SHP77 treated with DMSO at 0.1 percent for 48 hours (cell line): ENCODE measurements around the gene PDZD7.
A peak's percentile ranks its signal among the peaks of the same experiment; 100 is the strongest.

Experiments used
- DNase-seq: peaks from one replicate; lab custom pipeline; 2025; lab: John Stamatoyannopoulos, UW

PDZD7 gene

GRCh38 chr10:101000915-101001658 is 29.8 kb downstream of the PDZD7 start:
- DNase-seq = no peak

- no peak for DNase-seq
Measured at GRCh38 chr10:101000127-101000914, 30.6 kb downstream of the PDZD7 start.

GRCh38 chr10:100999742-101000126 is 31.2 kb downstream of the PDZD7 start, which contains the start of gene LZTS2:
LZTS2 (plus strand) TSS chr10:100999808; CDS start chr10:101002539, 2,731 bp downstream.
- DNase-seq = no peak

GRCh38 chr10:100998991-100999741 is 31.8 kb downstream of the PDZD7 start:
- no peak for DNase-seq

DNA sequence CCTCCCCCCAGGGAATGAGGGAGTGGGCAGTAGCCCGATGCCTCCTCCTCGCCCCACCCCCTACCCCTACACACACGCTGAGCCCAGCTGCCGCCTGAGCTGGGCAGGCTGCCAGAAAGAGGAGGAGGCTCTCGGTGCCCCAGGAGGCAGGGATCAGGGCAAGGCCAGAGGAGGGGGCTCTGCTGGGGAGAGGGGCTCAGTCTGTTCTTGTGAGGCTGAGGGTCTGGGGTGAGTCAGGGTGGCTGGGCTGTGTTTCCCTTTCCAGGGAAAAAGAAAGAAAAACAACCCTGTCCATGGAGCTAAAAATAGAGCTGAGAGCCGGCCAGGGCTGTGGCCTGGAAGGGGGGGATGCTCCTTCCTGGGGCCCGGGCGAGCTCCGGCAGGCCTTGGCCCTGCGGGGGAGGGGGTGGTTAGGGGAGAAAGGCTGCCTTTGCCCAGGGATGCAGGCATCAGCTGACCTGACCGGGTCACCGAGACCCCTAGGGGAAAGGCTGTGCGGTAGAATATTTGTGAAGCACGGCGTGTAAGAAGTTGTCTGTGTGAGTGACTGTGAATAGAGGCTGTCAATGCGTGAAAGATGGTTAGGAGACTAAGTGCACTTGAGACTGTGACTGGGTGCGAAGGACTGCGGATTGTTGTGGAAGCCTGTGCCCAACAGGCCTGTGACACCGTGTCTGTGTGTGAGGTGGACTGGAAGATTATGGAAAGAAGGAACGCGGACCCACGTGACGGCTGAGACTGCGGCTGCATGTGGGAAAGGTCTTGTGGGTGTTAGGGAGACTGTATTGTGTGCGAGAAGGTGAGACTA is 32.5 kb downstream of the PDZD7 start:
- DNase-seq = peak; percentile 77

- DNase-seq = no peak
Measured at GRCh38 chr10:100997360-100998182, 33.4 kb downstream of the PDZD7 start.

DNA sequence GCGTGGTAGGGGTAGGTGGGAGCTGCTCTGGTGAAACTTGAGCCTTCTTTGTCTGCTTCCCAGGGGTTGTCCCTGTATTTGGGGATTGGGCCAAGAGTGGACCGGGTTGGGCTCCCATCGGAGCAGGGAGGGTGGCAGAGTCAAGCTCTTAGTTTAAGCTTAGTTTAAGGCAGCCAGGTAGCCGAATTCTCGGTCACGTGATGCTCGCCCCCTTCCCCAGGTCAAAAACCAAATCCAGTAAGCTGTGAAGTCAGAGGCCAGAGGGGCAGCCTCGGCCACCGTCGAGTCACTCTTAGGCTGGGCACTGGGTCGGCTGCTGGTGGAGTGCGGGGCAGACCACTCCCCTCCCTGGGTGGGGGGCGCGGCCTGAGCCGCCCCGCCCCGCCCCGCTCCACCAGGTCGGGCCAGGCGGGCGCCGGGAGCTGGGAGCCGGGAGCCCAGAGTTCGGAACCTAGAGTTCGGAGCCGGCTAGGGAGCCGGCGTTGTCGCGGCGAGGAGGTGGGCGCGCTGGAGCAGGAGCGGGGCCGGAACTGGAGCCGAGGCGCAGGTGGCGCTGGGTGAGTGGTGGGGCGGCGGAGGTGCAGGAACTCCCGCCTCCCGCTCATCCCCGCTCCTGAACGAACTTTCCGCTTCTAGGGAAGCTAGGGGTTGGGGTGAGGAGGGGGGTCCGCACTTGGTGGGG is 34.1 kb downstream of the PDZD7 start:
- DNase-seq = no peak

DNA sequence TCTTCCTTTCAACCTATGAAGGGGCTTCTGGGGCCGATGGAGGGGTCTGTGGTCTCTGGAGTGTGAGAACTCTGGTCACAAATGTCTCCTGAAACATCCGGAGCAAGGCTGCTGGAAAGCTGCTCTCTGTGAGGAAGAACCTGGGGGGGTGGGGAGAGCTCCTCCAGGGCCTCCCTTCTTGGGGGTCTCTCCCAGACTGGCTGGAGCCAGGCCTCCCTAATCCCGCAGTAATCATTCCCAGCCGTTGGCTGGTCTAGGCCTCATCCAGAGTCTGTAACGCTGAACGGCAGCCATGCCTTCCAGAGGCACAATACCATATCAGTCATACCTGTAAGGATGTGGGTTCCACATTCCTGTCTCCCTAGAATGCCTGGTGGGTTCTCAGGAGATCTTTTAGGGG is 35.7 kb downstream of the PDZD7 start:
- DNase-seq = no peak

DNA sequence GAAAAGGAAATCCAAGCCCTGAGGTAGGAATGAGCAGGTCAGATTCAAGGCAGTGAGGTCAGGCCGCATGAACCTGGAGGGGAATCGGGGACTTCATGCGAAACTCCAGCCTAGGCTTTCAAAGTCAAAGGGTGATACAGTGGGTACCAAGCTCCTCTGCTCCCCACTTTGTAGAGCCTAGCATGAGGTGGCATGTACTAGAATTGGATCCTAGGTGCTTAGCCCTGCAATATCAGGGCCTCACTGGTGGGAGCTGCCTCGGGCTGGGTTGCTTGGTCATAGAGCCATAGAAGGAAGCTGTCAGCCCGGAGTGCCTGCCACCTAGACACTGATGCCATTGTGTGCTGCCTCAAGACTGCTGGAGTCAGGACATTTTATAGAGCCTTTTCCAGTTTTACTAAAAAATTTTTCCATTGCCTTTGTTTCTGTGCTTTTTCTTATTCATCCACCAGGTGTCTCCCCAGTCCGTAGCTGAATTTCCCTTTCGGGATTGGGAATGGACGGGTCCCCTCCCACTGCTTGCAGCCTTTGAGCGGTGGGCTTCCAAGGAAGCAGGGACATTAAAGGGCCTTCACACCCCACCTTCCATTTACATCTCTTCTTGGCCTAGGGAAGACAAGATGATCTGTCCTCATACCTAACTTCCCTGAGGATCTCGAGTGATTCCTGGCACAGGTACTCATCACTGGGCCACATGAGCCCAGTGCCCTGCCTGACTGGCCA is 36.8 kb downstream of the PDZD7 start:
- no peak for DNase-seq

- no peak for DNase-seq
Measured at GRCh38 chr10:100989088-100989487, 41.8 kb downstream of the PDZD7 start.

DNA sequence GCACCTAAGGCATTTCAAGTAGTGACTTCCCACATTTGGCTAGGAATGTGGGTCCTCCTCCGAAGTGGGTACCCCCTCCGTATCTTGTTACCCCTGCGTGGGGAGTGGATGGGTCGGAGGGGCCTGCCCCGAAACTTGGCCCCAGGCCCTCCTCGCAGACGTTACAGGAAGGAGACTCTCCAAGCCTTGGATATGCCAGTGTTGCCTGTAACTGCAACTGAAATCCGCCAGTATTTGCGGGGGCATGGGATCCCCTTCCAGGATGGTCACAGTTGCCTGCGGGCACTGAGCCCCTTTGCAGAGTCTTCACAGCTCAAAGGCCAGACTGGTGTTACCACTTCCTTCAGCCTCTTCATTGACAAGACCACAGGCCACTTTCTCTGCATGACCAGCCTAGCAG is 42.8 kb downstream of the PDZD7 start:
- DNase-seq = no peak

DNA sequence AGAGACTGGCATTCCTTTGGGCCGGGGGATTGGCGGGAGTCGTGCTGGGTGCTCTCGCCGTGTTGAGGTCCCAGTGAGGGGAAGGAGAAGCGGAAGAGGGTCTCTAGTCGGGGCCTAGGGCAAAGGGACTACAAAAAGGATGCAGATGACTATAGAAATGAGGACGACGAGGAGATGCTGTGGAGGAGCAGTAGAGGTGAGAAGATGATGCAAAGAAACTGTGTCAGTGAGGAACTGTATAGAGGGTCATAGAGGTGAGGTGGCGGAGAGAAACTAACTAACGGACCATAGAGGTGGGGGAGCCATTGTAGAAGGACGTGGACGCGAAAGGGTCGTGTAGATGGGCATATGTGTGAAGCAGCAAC is 43.3 kb downstream of the PDZD7 start:
- no peak for DNase-seq

- peak; percentile 48 for DNase-seq
Measured at GRCh38 chr10:100986952-100987684, 43.8 kb downstream of the PDZD7 start, which contains the start of the genes MRPL43 and TWNK. MRPL43 (minus strand) TSS chr10:100987497; CDS start chr10:100987443, 54 bp downstream. TWNK (plus strand) TSS chr10:100987543; CDS start chr10:100988211, 668 bp downstream.

DNA sequence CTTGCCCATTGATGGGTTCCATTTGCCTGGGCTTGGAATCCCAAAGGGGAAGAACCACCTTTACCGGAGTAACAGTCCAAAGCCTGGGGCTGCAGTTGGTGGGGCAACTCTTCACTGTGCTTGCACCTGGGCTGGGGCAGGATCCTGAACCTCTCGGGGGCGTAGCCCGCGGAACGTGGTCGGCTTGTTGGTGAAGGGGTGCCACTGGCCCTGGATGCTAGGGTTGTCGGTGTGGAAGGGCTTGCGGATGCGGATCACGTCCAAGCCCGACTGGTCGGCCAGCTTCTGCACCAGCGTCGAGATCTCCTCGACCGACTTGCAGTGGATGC is 44.3 kb downstream of the PDZD7 start:
- DNase-seq = no peak

- DNase-seq = no peak
Measured at GRCh38 chr10:100985336-100985735, 45.6 kb downstream of the PDZD7 start.

DNA sequence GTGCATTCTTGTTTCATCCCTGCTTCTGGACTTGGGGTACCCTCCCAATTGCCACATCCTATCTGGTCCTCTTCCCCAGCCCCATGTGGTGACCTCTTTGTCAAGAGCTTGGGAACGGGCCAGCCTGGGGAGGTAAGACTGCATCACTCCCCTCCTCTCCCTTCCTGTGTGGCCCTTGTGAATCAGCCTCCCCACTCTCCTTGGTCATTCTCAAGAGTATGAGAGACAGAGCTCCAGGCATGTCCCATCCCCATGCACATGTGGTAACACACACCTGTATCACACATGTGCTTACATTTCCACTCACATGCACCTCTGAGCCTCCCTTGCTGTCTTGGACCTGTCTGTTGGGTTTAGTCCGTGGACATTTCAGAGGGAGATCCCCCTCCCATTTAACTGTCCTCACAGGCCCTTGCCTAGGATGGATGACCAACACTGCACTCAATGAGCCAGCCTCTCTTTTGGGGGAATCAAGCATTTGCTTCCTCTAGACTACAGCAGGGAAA is 46.2 kb downstream of the PDZD7 start:
- DNase-seq = no peak

DNA sequence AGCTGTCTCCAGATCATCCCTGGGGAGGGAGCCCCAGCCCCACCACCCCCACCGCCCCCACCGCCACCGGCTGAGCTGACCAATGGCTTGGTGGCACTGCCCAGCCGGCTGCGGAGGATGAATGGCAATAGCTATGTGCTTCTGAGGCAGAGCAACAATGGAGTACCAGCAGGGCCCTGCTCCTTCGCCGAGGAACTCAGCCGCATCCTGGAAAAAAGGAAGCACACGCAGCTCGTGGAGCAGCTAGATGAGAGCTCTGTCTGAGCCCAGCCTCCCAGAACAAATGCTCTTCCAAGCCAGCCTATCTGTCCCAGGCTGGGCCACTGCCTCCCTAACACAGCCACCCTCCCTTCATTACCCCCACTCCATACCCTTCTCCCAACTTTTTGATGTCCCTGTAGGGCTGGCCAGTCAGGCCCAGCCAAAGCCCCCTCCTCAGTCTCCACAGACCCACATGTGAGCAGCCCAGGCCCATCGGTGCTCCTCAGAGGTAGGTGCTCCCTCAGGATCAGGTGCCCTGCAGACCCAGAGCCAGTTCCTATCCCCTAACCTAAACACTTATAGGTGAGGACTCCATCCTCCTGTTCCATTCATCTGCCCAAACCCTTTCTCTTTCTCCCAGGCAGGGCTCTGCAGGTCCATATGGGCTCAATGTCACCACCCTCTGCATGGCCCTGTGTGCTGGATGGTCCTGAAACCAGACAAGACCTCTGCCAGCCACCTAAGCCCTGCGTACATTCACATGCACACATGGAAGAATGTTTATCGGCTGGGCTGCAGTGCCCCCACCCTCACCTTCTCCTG is 46.9 kb downstream of the PDZD7 start:
- DNase-seq = no peak
